Measurements from ENCODE around the gene TGFBR3L. TPM values are rescaled to one million over a fixed set of nuclear protein-coding genes. Genes with fewer than 3 reads are reported as not detected.
A peak's percentile ranks its signal among the peaks of the same experiment; 100 is the strongest.

TGFBR3L gene
- total and polyA plus RNA-seq, 2 of the 13 experiments (the other 11 are each of a cell fraction or from before 2014, with no cell fraction given) = 0.20 to 1.0 TPM

DNA sequence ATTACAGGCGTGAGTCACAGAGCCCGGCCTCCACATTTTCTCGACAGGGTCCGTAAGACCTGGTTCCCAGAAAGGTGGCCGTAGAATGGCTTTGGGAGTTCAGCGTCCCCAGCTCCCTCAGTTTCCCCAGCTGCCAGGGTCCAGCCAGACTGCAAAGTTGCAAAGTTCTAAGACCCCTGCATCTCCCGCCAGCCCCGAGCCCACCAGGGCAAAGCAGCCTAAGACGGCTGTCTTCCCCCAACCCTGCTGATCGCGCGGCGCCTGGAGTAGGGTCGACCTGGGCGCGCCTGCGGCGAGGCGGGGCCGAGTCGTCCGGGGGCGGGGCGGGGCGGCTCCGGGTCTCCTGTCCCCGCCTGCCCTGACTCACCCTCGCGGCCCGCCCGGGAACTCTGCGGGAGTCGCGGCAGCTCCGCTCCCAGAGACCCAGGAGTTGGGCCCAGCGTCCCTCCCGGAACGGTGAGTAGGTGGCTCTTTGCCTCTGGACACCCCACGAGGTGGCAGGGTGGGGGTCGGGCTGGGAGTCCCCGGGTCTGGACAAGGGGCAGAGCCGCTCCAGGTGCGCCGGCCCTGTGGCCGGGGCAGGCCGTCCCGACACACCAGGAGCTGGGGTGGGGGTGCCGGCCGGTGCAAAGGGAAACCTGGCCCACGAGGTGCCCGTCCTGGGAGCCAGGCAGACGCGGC is 26.3 kb upstream of the TGFBR3L start, which contains the start of gene LRRC8E (continued):
- TF ChIP-seq TFDP1 (CRISPR knock-in tag; IDR thresholded peaks at IDR 0.05; ENCODE audit: borderline replicate concordance) (no peak), DMAP1 (CRISPR knock-in tag; IDR thresholded peaks at IDR 0.05) (peak; percentile 63; the same call in 1 of the 2 replicates), NR1H2 (CRISPR knock-in tag; IDR thresholded peaks at IDR 0.05; ENCODE audit: borderline replicate concordance, low read depth) (no peak), ZNF343 (CRISPR knock-in tag; IDR thresholded peaks at IDR 0.05) (no peak), SNAI1 (CRISPR knock-in tag; IDR thresholded peaks at IDR 0.05; ENCODE audit: borderline replicate concordance) (no peak), SNAPC5 (CRISPR knock-in tag; IDR thresholded peaks at IDR 0.05; ENCODE audit: borderline replicate concordance) (no peak), ZNF747 (CRISPR knock-in tag; IDR thresholded peaks at IDR 0.05; ENCODE audit: borderline replicate concordance) (no peak), ZNF431 (CRISPR knock-in tag; IDR thresholded peaks at IDR 0.05; ENCODE audit: borderline replicate concordance, low read depth) (peak; percentile 21; the same call in 1 of the 2 replicates), ZNF570 (CRISPR knock-in tag; IDR thresholded peaks at IDR 0.05; ENCODE audit: borderline replicate concordance) (no peak), RNF2 (conservative IDR thresholded peaks at IDR 0.05; ENCODE audit: low read depth) (no peak), ZNF740 (CRISPR knock-in tag; IDR thresholded peaks at IDR 0.05) (peak; percentile 71; the same call in 1 of the 2 replicates), CBX5 (CRISPR knock-in tag; IDR thresholded peaks at IDR 0.05; ENCODE audit: borderline replicate concordance) (no peak), SALL2 (CRISPR knock-in tag; IDR thresholded peaks at IDR 0.05) (no peak), RBFOX2 (IDR thresholded peaks at IDR 0.05; ENCODE audit: low read depth, low read length) (peak; percentile 69), SNRNP70 (IDR thresholded peaks at IDR 0.05; ENCODE audit: low read depth, low read length) (no peak), IRF1 (CRISPR knock-in tag; IDR thresholded peaks at IDR 0.05; ENCODE audit: low read depth) (no peak), NFYB (CRISPR knock-in tag; IDR thresholded peaks at IDR 0.05) (no peak)
- TF ChIP-seq, protein P1, sequence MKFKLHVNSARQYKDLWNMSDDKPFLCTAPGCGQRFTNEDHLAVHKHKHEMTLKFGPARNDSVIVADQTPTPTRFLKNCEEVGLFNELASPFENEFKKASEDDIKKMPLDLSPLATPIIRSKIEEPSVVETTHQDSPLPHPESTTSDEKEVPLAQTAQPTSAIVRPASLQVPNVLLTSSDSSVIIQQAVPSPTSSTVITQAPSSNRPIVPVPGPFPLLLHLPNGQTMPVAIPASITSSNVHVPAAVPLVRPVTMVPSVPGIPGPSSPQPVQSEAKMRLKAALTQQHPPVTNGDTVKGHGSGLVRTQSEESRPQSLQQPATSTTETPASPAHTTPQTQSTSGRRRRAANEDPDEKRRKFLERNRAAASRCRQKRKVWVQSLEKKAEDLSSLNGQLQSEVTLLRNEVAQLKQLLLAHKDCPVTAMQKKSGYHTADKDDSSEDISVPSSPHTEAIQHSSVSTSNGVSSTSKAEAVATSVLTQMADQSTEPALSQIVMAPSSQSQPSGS (CRISPR knock-in tag; IDR thresholded peaks at IDR 0.05) = no peak
- TF ChIP-seq, protein P2, sequence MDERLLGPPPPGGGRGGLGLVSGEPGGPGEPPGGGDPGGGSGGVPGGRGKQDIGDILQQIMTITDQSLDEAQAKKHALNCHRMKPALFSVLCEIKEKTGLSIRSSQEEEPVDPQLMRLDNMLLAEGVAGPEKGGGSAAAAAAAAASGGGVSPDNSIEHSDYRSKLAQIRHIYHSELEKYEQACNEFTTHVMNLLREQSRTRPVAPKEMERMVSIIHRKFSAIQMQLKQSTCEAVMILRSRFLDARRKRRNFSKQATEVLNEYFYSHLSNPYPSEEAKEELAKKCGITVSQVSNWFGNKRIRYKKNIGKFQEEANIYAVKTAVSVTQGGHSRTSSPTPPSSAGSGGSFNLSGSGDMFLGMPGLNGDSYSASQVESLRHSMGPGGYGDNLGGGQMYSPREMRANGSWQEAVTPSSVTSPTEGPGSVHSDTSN (CRISPR knock-in tag; IDR thresholded peaks at IDR 0.05) = no peak

All from HepG2 (cell line).